Lung (tissue), 12 donors: Measurements from ENCODE around the gene EXOC6B. TPM values are rescaled to one million over a fixed set of nuclear protein-coding genes. Genes with fewer than 3 reads are reported as not detected.

ENCODE experiments used
- ATAC-seq: fragments of 200-7000 bp; cut with Tn5 transposase; one replicate; pipeline ENCODE4 v1.9.1; 2020; ENCODE audit warnings: moderate number of reproducible peaks; ENCODE audit not compliant: insufficient read depth, low FRiP score
- DNase-seq, 3 donors: peaks; one replicate each; pipeline ENCODE4 v3.0.0-alpha.2; 2013 to 2017
- H3K27ac ChIP-seq, 2 donors: one replicate each; pipeline ENCODE4 v1.5.1; 2013; ENCODE audit warnings: mild to moderate bottlenecking in 2 of 2, moderate library complexity in 2 of 2, control low read depth in 1 of 2, inconsistent platforms in 1 of 2, low read depth in 1 of 2, low read length in 1 of 2
- H3K27me3 ChIP-seq, 3 donors: one replicate each; pipeline ENCODE4 v1.5.1; 2013; ENCODE audit warnings: low read length in 2 of 3; ENCODE audit not compliant: control insufficient read depth in 3 of 3, insufficient read depth in 3 of 3
- H3K36me3 ChIP-seq, 4 donors: one replicate each; pipeline ENCODE4 v1.5.1; 2013; ENCODE audit warnings: low read length in 4 of 4, mild to moderate bottlenecking in 1 of 4, moderate library complexity in 1 of 4; ENCODE audit not compliant: control insufficient read depth in 4 of 4, insufficient read depth in 4 of 4
- H3K4me1 ChIP-seq, 5 donors: one replicate each; pipeline ENCODE4 v1.5.1; 2013; ENCODE audit warnings: low read length in 5 of 5, mild to moderate bottlenecking in 2 of 5, moderate library complexity in 1 of 5; ENCODE audit not compliant: control insufficient read depth in 5 of 5, insufficient read depth in 5 of 5
- H3K4me3 ChIP-seq: one replicate; pipeline ENCODE4 v1.5.1; 2013; ENCODE audit warnings: mild to moderate bottlenecking, control low read depth, moderate library complexity
- H3K9ac ChIP-seq, 2 donors: one replicate each; pipeline ENCODE4 v1.5.1; 2013; ENCODE audit warnings: low read length in 2 of 2, control low read depth in 1 of 2; ENCODE audit not compliant: insufficient read depth in 1 of 2
- H3K9me3 ChIP-seq, 4 donors: one replicate each; pipeline ENCODE4 v1.5.1; 2013; ENCODE audit warnings: low read length in 3 of 4, mild to moderate bottlenecking in 1 of 4, moderate library complexity in 1 of 4; ENCODE audit not compliant: control insufficient read depth in 4 of 4, insufficient read depth in 3 of 4
- CTCF ChIP-seq: IDR thresholded peaks from 2 replicates; pipeline ENCODE4 v1.5.1; 2012; ENCODE audit warnings: mild to moderate bottlenecking; ENCODE audit errors: control extremely low read depth, extremely low read depth
- WGBS, 2 donors: extraction: QIAGEN DNeasy Blood & Tissue Kit; methylation state at CpG; one replicate each; pipeline ENCODE4 v1.1.7; 2013; 5-methylcytosine and 5-hydroxymethylcytosine counted together
- polyA plus RNA-seq, 2 donors: library from polyadenylated mRNA; stranded (reverse); fragments of 200-250 nt; gene quantifications; one replicate each; pipeline ENCODE4 v1.2.1, GENCODE V29; 2013
- total RNA-seq, 2 donors: library from RNA; depleted of rRNA in 1 of 2; stranded (reverse); fragments of >200 nt in 1 of 2; gene quantifications; one replicate each; pipeline ENCODE4 v1.2.1, GENCODE V29; 2014 to 2021
- donor health status: control.
- donor health status: control.
- donor health status: Bipolar disorder and iron deficiency.
- donor health status: healthy.
- donor health status: DM: yes; HTN: yes; CAD: no.

Gene EXOC6B
- total and polyA plus RNA-seq, 4 donors: 3.3 to 46.0 (median 12.7) TPM

GRCh38 chr2:72828840-72829507, 3.1 kb upstream of the EXOC6B start:
- Histone ChIP-seq H3K4me3 (no peak overlapping the region), H3K9me3 (peaks cover 0 to 2% (median 0%) of the 10 kb centered on the region in 4 donors), H3K36me3 (peaks cover 0 to 3% (median 0%) of the 10 kb centered on the region in 4 donors), H3K9ac (peak overlapping the region in 1 of 2 donors; percentile 11), H3K4me1 (peaks cover 0 to 9% (median 2%) of the 10 kb centered on the region in 5 donors), H3K27me3 (no peaks in the 10 kb centered on the region), H3K27ac (no peak overlapping the region)
- ATAC-seq (no peak), DNase-seq (no peak)
- WGBS, 2 donors: 80 to 86% methylated on average over 6 of the region's 6 CpGs
- no peak for TF ChIP-seq CTCF

- Histone ChIP-seq H3K9ac (no peak overlapping the region), H3K27me3 (no peaks in the 10 kb centered on the region), H3K4me1 (peaks cover 0 to 9% (median 2%) of the 10 kb centered on the region in 5 donors), H3K27ac (no peak overlapping the region), H3K36me3 (peaks cover 0 to 3% (median 0%) of the 10 kb centered on the region in 4 donors), H3K4me3 (no peak overlapping the region), H3K9me3 (peaks cover 0 to 2% (median 0%) of the 10 kb centered on the region in 4 donors)
- no peak for ATAC-seq
- WGBS, 2 donors: 57 to 78% methylated on average over 5 of the region's 5 CpGs
- no peak for TF ChIP-seq CTCF
- no peak for DNase-seq
These were observed 2.3 kb upstream of the EXOC6B start for GRCh38 chr2:72827966-72828646.

- Histone ChIP-seq H3K27me3 (no peaks in the 10 kb centered on the region), H3K4me3 (no peak overlapping the region), H3K9ac (no peak overlapping the region), H3K9me3 (peaks cover 0 to 2% (median 0%) of the 10 kb centered on the region in 4 donors), H3K27ac (no peak overlapping the region), H3K36me3 (peaks cover 0 to 3% (median 0%) of the 10 kb centered on the region in 4 donors), H3K4me1 (peaks cover 0 to 9% (median 2%) of the 10 kb centered on the region in 5 donors)
- no peak for ATAC-seq
- DNase-seq: no peak
- TF ChIP-seq CTCF: no peak
- 91 to 92% methylated on average over 1 of the region's 1 CpG for WGBS, 2 donors
These were observed 1.7 kb upstream of the EXOC6B start for GRCh38 chr2:72827487-72827886.
